DOHH2 (cell line): ENCODE data around the gene TAAR1.
"Not testable (repeated sequence)": the region's sequence is repeated elsewhere in the genome, so short reads cannot be mapped to it uniquely, and the experiment has no call there.

Experiments
- H3F3A ChIP-seq: fragments of 200-600 bp; sonication (generic), shearing (Covaris generic); 2 replicates; pipeline ENCODE4 v1.6.0; 2016; ENCODE audit warnings: antibody characterized with exemption, mild to moderate bottlenecking; ENCODE audit not compliant: control insufficient read depth, insufficient read depth
- H3K27ac ChIP-seq: fragments of 200-600 bp; sonication (generic); 2 replicates; pipeline ENCODE4 v1.5.1; 2014; ENCODE audit warnings: low read depth, mild to moderate bottlenecking, low read length, moderate library complexity
- H3K27me3 ChIP-seq: fragments of 200-600 bp; sonication (generic); 2 replicates; pipeline ENCODE4 v1.6.1; 2014; ENCODE audit warnings: mild to moderate bottlenecking, low read length, mixed read lengths; ENCODE audit not compliant: control insufficient read depth
- H3K36me3 ChIP-seq: fragments of 200-600 bp; sonication (generic); 2 replicates; pipeline ENCODE4 v1.6.1; 2014; ENCODE audit warnings: mild to moderate bottlenecking, low read length, moderate library complexity, mixed read lengths; ENCODE audit not compliant: control insufficient read depth
- H3K4me1 ChIP-seq: fragments of 200-600 bp; sonication (generic); 2 replicates; pipeline ENCODE4 v1.6.1; 2014; ENCODE audit warnings: mild to moderate bottlenecking, low read length, mixed read lengths; ENCODE audit not compliant: control insufficient read depth
- H3K4me2 ChIP-seq: fragments of 200-600 bp; sonication (generic); 2 replicates; pipeline ENCODE4 v1.6.0; 2014; ENCODE audit warnings: mild to moderate bottlenecking, low read length, moderate library complexity
- H3K4me3 ChIP-seq: fragments of 200-600 bp; sonication (generic); 2 replicates; pipeline ENCODE4 v1.5.1; 2014; ENCODE audit warnings: mild to moderate bottlenecking, low read length, mixed read lengths
- H3K79me2 ChIP-seq: fragments of 200-600 bp; sonication (generic); 2 replicates; pipeline ENCODE4 v1.6.1; 2014; ENCODE audit warnings: mild to moderate bottlenecking, low read length, mixed read lengths; ENCODE audit not compliant: control insufficient read depth
- H3K9me2 ChIP-seq: fragments of 200-600 bp; sonication (generic); replicated peaks from 2 replicates; pipeline ENCODE4 v1.6.1; 2014; ENCODE audit warnings: mild to moderate bottlenecking, low read length, mixed read lengths; ENCODE audit not compliant: control insufficient read depth
- H3K9me3 ChIP-seq: fragments of 200-600 bp; sonication (generic); 2 replicates; pipeline ENCODE4 v1.6.1; 2014; ENCODE audit warnings: antibody characterized with exemption, low read length, mixed read lengths; ENCODE audit not compliant: control insufficient read depth, insufficient read depth
- H4K20me1 ChIP-seq: fragments of 200-600 bp; sonication (generic); 2 replicates; pipeline ENCODE4 v1.6.0; 2014; ENCODE audit warnings: low read depth, mild to moderate bottlenecking, antibody characterized with exemption, low read length, moderate library complexity; ENCODE audit not compliant: control insufficient read depth, insufficient read depth
- EZH2phosphoT487 ChIP-seq: fragments of 200-600 bp; sonication (generic); IDR thresholded peaks from 2 replicates; pipeline ENCODE4 v1.6.1; 2017; ENCODE audit warnings: borderline replicate concordance, mild to moderate bottlenecking, antibody characterized with exemption, low read length, moderate library complexity, mixed read lengths
- TF ChIP-seq, protein P1 (sequence below): fragments of 200-600 bp; sonication (generic); IDR thresholded peaks from one replicate; pipeline ENCODE4 v1.5.1; 2014; ENCODE audit warnings: antibody characterized with exemption, mild to moderate bottlenecking, low read depth, low read length; ENCODE audit not compliant: poor library complexity, severe bottlenecking

Gene TAAR1

GRCh38 chr6:132684272-132684671, 25.3 kb upstream of the TAAR1 start:
- Histone ChIP-seq H3K4me1 (peaks cover 4% of the 10 kb centered on the region), H3F3A (no peaks in the 10 kb centered on the region), H3K9me3 (no peaks in the 10 kb centered on the region), H3K4me2 (no peak overlapping the region), H3K79me2 (no peaks in the 10 kb centered on the region), H3K36me3 (no peaks in the 10 kb centered on the region), H3K4me3 (no peak overlapping the region), H3K27ac (no peak overlapping the region), H3K27me3 (no peaks in the 10 kb centered on the region), H4K20me1 (no peaks in the 10 kb centered on the region), H3K9me2 (no peaks in the 10 kb centered on the region)
- TF ChIP-seq, protein P1, sequence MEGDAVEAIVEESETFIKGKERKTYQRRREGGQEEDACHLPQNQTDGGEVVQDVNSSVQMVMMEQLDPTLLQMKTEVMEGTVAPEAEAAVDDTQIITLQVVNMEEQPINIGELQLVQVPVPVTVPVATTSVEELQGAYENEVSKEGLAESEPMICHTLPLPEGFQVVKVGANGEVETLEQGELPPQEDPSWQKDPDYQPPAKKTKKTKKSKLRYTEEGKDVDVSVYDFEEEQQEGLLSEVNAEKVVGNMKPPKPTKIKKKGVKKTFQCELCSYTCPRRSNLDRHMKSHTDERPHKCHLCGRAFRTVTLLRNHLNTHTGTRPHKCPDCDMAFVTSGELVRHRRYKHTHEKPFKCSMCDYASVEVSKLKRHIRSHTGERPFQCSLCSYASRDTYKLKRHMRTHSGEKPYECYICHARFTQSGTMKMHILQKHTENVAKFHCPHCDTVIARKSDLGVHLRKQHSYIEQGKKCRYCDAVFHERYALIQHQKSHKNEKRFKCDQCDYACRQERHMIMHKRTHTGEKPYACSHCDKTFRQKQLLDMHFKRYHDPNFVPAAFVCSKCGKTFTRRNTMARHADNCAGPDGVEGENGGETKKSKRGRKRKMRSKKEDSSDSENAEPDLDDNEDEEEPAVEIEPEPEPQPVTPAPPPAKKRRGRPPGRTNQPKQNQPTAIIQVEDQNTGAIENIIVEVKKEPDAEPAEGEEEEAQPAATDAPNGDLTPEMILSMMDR = no peak
- TF ChIP-seq EZH2phosphoT487 = no peak

DNA sequence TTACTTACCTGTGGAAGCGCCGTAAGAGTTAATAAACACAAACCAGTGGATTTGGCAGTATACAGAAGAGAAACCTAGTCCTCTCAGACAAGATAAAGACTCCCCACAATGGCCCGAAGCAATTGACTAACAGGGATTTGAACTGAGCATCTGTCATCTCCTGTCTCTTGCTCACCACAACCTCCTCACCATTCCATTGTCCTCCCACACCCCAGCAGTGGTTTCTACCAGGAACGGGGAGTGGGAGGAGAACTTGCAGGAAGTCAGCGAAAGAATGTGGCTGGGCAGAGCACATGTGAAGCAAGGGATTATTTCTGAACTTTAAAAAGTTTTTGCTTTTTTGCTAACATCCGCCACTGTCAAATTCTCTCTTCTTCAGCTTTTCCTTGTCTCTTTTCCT, 24.6 kb upstream of the TAAR1 start:
- H3K27me3 ChIP-seq = no peaks in the 10 kb centered on the region
- TF ChIP-seq, protein P1 = no peak
- no peak for TF ChIP-seq EZH2phosphoT487
- no peaks in the 10 kb centered on the region for H3K36me3 ChIP-seq
- H3K9me3 ChIP-seq = no peaks in the 10 kb centered on the region
- H3K79me2 ChIP-seq = no peaks in the 10 kb centered on the region
- no peak overlapping the region for H3K27ac ChIP-seq
- H3F3A ChIP-seq = no peaks in the 10 kb centered on the region
- no peaks in the 10 kb centered on the region for H3K9me2 ChIP-seq
- no peak overlapping the region for H3K4me2 ChIP-seq
- no peak overlapping the region for H3K4me3 ChIP-seq
- H3K4me1 ChIP-seq = peaks cover 10% of the 10 kb centered on the region
- H4K20me1 ChIP-seq = no peaks in the 10 kb centered on the region

DNA sequence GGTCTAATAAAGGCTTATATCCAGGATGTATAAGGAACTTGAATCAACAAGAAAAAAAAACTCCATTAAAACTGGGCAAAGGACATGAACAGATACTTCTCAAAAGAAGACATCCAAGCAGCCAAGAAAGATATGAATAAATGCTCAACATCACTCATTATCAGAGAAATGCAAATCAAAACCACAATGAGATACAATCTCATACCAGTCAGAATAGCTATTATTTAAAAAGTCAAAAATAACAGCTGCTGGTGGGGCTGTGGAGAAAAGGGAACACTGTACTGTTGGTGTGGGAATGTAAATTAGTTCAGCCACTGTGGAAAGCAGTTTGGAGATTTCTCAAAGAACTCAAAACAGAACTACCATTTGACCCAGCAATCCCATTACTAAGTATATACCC, 20.1 kb upstream of the TAAR1 start:
- H4K20me1 ChIP-seq, H3K9me2 ChIP-seq, H3F3A ChIP-seq, H3K36me3 ChIP-seq, H3K27me3 ChIP-seq, H3K79me2 ChIP-seq, H3K27ac ChIP-seq, H3K4me3 ChIP-seq, H3K9me3 ChIP-seq, H3K4me2 ChIP-seq: not testable (repeated sequence)
- H3K4me1 ChIP-seq = peaks cover 10% of the 10 kb centered on the region

GRCh38 chr6:132675749-132676148, 16.8 kb upstream of the TAAR1 start:
- H3K36me3 ChIP-seq = no peaks in the 10 kb centered on the region
- TF ChIP-seq, protein P1 = no peak
- no peak for TF ChIP-seq EZH2phosphoT487
- H3K27me3 ChIP-seq = no peaks in the 10 kb centered on the region
- H3K27ac ChIP-seq = no peak overlapping the region
- H3F3A ChIP-seq = no peaks in the 10 kb centered on the region
- H3K9me3 ChIP-seq = no peaks in the 10 kb centered on the region
- H3K9me2 ChIP-seq = no peaks in the 10 kb centered on the region
- H3K4me3 ChIP-seq = no peak overlapping the region
- no peaks in the 10 kb centered on the region for H3K79me2 ChIP-seq
- peaks cover 10% of the 10 kb centered on the region for H3K4me1 ChIP-seq
- no peaks in the 10 kb centered on the region for H4K20me1 ChIP-seq
- H3K4me2 ChIP-seq = no peak overlapping the region
